HG03060 (cell line): Measurements from ENCODE around the gene CAPN5.

Source experiments
- ATAC-seq: cut with Tn5 transposase; IDR thresholded peaks from one replicate; pipeline ENCODE4 v1.9.1; 2021; ENCODE audit warnings: low read depth, moderate number of reproducible peaks; ENCODE audit not compliant: unreplicated experiment

CAPN5 gene

GRCh38 chr11:77159937-77160495, 93.2 kb downstream of the CAPN5 start:
- ATAC-seq = no peak

- ATAC-seq = no peak
These were observed 96.5 kb downstream of the CAPN5 start for GRCh38 chr11:77163271-77163670.

- ATAC-seq = no peak
These were observed 98.3 kb downstream of the CAPN5 start for GRCh38 chr11:77165066-77165465.

GRCh38 chr11:77166021-77166420, 99.2 kb downstream of the CAPN5 start:
- no peak for ATAC-seq

- no peak for ATAC-seq
These were observed 100.4 kb downstream of the CAPN5 start for GRCh38 chr11:77167111-77167626.

GRCh38 chr11:77167791-77168190, 101.0 kb downstream of the CAPN5 start:
- no peak for ATAC-seq

GRCh38 chr11:77170107-77170506, 103.3 kb downstream of the CAPN5 start:
- no peak for ATAC-seq

GRCh38 chr11:77171254-77171653, 104.5 kb downstream of the CAPN5 start:
- no peak for ATAC-seq

- no peak for ATAC-seq
These were observed 105.3 kb downstream of the CAPN5 start for GRCh38 chr11:77171885-77172665.

- ATAC-seq = no peak
These were observed 105.9 kb downstream of the CAPN5 start for GRCh38 chr11:77172666-77172982.

- no peak for ATAC-seq
These were observed 106.7 kb downstream of the CAPN5 start for GRCh38 chr11:77173494-77173893.

- ATAC-seq = no peak
These were observed 107.8 kb downstream of the CAPN5 start for GRCh38 chr11:77174559-77174958.

- no peak for ATAC-seq
These were observed 108.5 kb downstream of the CAPN5 start for GRCh38 chr11:77175021-77175842.
